Mesenchymal stem cell (in vitro differentiated cells and primary cell): ENCODE measurements around the gene CEP55.
"Not testable (repeated sequence)": the region's sequence is repeated elsewhere in the genome, so short reads cannot be mapped to it uniquely, and the experiment has no call there.

Experiments
- DNase-seq: peaks from one replicate; pipeline ENCODE4 v3.0.0-alpha.2; 2013
- H2AFZ ChIP-seq: one replicate; pipeline ENCODE4 v1.6.1; 2013; ENCODE audit warnings: low read depth, mild to moderate bottlenecking, control low read depth, inconsistent platforms, low read length, moderate library complexity
- H2AK5ac ChIP-seq: 2 replicates; pipeline ENCODE4 v1.6.1; 2013; ENCODE audit warnings: low read length, moderate library complexity, mild to moderate bottlenecking, inconsistent platforms; ENCODE audit not compliant: severe bottlenecking
- H2BK120ac ChIP-seq: one replicate; pipeline ENCODE4 v1.6.1; 2013; ENCODE audit warnings: low read depth, mild to moderate bottlenecking, inconsistent platforms, low read length, moderate library complexity
- H2BK12ac ChIP-seq, 2 experiments: one replicate each; pipeline ENCODE4 v1.6.1; 2013; ENCODE audit warnings: inconsistent platforms in 2 of 2, low read length in 2 of 2, mild to moderate bottlenecking in 2 of 2, moderate library complexity in 2 of 2, control low read depth in 1 of 2
- H2BK15ac ChIP-seq: one replicate; pipeline ENCODE4 v1.6.1; 2013; ENCODE audit warnings: mild to moderate bottlenecking, low read depth, inconsistent platforms; ENCODE audit not compliant: poor library complexity, severe bottlenecking
- H2BK5ac ChIP-seq: 2 replicates; pipeline ENCODE4 v1.6.1; 2013; ENCODE audit warnings: low read depth, mild to moderate bottlenecking, low read length, control low read depth, inconsistent platforms; ENCODE audit not compliant: poor library complexity, severe bottlenecking
- H3K14ac ChIP-seq, 2 experiments: one replicate each; pipeline ENCODE4 v1.6.1; 2013; ENCODE audit warnings: inconsistent platforms in 2 of 2, low read length in 2 of 2, control low read depth in 1 of 2, mild to moderate bottlenecking in 1 of 2, moderate library complexity in 1 of 2
- H3K18ac ChIP-seq, 2 experiments: one replicate each; pipeline ENCODE4 v1.6.1; 2013; ENCODE audit warnings: inconsistent platforms in 2 of 2, low read length in 2 of 2, control low read depth in 1 of 2, low read depth in 1 of 2, mild to moderate bottlenecking in 1 of 2
- H3K23ac ChIP-seq, 2 experiments: one replicate each; pipeline ENCODE4 v1.6.1; 2013; ENCODE audit warnings: inconsistent platforms in 2 of 2, low read length in 2 of 2, mild to moderate bottlenecking in 2 of 2, moderate library complexity in 2 of 2, control low read depth in 1 of 2
- H3K27ac ChIP-seq: 2 replicates; pipeline ENCODE4 v1.5.1; 2013; ENCODE audit warnings: mild to moderate bottlenecking, moderate library complexity, low read length, control low read depth, inconsistent platforms; ENCODE audit not compliant: poor library complexity, severe bottlenecking
- H3K27me3 ChIP-seq, 2 experiments: 2 replicates each; pipeline versions ENCODE4 v1.6.1 to v1.7.0; 2013; ENCODE audit warnings: low read length in 2 of 2, mild to moderate bottlenecking in 2 of 2, moderate library complexity in 2 of 2, control low read depth in 1 of 2, inconsistent platforms in 1 of 2; ENCODE audit not compliant: control insufficient read depth in 1 of 2, insufficient read depth in 1 of 2
- H3K36me3 ChIP-seq, 2 experiments: 2 replicates each; pipeline versions ENCODE4 v1.6.1 to v1.7.0; 2013; ENCODE audit warnings: low read length in 2 of 2, control low read depth in 1 of 2, inconsistent platforms in 1 of 2, low read depth in 1 of 2, mild to moderate bottlenecking in 1 of 2; ENCODE audit not compliant: insufficient read depth in 2 of 2, control insufficient read depth in 1 of 2
- H3K4ac ChIP-seq, 2 experiments: one replicate each; pipeline ENCODE4 v1.6.1; 2013; ENCODE audit warnings: inconsistent platforms in 2 of 2, low read length in 2 of 2, mild to moderate bottlenecking in 2 of 2, moderate library complexity in 2 of 2, control low read depth in 1 of 2, low read depth in 1 of 2
- H3K4me1 ChIP-seq: 2 replicates; pipeline ENCODE4 v1.6.1; 2013; ENCODE audit warnings: low read depth, low read length, control low read depth; ENCODE audit not compliant: control insufficient read depth, insufficient read depth
- H3K4me2 ChIP-seq: 2 replicates; pipeline ENCODE4 v1.6.1; 2013; ENCODE audit warnings: low read length, mild to moderate bottlenecking, inconsistent platforms; ENCODE audit not compliant: poor library complexity, severe bottlenecking
- H3K4me3 ChIP-seq, 2 experiments: 2 replicates each; pipeline versions ENCODE4 v1.5.1 to v1.7.0; 2013; ENCODE audit warnings: low read length in 2 of 2, mild to moderate bottlenecking in 2 of 2, control low read depth in 1 of 2, low read depth in 1 of 2; ENCODE audit not compliant: insufficient read depth in 1 of 2
- H3K79me1 ChIP-seq: replicated peaks from 2 replicates; pipeline ENCODE4 v1.6.1; 2013; ENCODE audit warnings: mild to moderate bottlenecking, control low read depth, low read length, inconsistent platforms; ENCODE audit not compliant: poor library complexity, severe bottlenecking
- H3K9ac ChIP-seq: 2 replicates; pipeline ENCODE4 v1.7.0; 2013; ENCODE audit warnings: mild to moderate bottlenecking, low read length, moderate library complexity
- H3K9me3 ChIP-seq: 2 replicates; pipeline ENCODE4 v1.7.0; 2013; ENCODE audit warnings: mild to moderate bottlenecking, low read length; ENCODE audit not compliant: control insufficient read depth
- H4K8ac ChIP-seq: one replicate; pipeline ENCODE4 v1.6.1; 2013; ENCODE audit warnings: inconsistent platforms, mild to moderate bottlenecking, low read length, moderate library complexity
- H4K91ac ChIP-seq: one replicate; pipeline ENCODE4 v1.6.1; 2013; ENCODE audit warnings: mild to moderate bottlenecking, low read length, inconsistent platforms
- whole genome bisulfite sequencing: methylation state at CpG from one replicate; pipeline ENCODE4 v1.1.7; 2013; ENCODE audit warnings: mixed read lengths; 5-methylcytosine and 5-hydroxymethylcytosine counted together

Gene CEP55

DNA sequence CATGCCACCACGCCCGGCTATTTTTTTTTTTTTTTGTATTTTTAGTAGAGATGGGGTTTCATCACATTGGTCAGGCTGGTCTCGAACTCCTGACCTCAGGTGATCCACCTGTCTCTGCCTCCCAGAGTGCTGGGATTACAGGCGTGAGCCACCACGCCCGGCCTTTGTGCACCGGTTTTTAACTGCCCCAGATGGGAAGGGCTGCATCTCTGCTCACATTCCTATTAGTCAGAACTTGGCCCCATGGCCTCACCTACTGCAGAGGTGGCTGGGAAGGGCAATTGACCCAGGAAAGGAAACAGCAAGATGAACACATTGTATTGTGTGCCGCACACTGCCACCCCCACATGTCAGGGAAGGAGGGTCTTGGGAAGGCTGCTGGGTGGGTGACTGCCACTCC, 50.6 kb downstream of the CEP55 start:
- not testable (repeated sequence) for H3K79me1 ChIP-seq, H3K36me3 ChIP-seq, H2BK120ac ChIP-seq, H3K23ac ChIP-seq, H3K4me2 ChIP-seq, H3K9me3 ChIP-seq, H2BK12ac ChIP-seq, H3K4me1 ChIP-seq, H3K9ac ChIP-seq, H3K27ac ChIP-seq, H3K4ac ChIP-seq, H2AFZ ChIP-seq, H3K14ac ChIP-seq, H2BK15ac ChIP-seq, DNase-seq, H3K4me3 ChIP-seq, H2AK5ac ChIP-seq, H2BK5ac ChIP-seq, H4K91ac ChIP-seq
- Histone ChIP-seq H4K8ac (peak overlapping the region; percentile 55), H3K27me3 (peaks cover 0 to 30% of the 10 kb centered on the region in 2 experiments), H3K18ac (peak overlapping the region in 1 of 2 experiments; percentile 5)
- 94% methylated on average over 6 of the region's 8 CpGs for WGBS

DNA sequence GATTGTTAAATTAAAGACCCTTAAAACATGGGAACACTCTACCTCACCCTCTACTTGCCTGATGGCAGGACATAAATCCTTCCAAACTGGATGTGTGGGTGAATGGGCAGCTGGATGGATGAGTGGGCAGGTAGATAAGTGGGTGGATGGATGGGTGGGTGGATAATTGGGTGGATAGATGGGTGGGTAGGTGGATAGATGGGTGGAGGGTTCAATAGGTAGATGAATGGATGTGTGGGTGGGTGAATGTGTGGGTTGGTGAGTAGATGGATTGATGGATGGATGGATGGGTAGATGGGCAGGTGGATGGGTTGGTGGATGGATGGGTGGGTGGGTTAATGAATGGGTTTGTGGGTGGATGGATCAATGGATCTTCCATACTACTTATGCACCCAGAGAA, 51.1 kb downstream of the CEP55 start:
- Histone ChIP-seq H2BK15ac (no peak overlapping the region), H3K4me1 (peaks cover 4% of the 10 kb centered on the region), H3K4me2 (no peak overlapping the region), H4K91ac (no peak overlapping the region), H2AK5ac (no peak overlapping the region), H3K9me3 (no peaks in the 10 kb centered on the region), H4K8ac (no peak overlapping the region), H2BK5ac (no peak overlapping the region), H3K18ac (no peak overlapping the region), H2BK120ac (no peak overlapping the region), H3K4me3 (no peak overlapping the region), H3K4ac (no peak overlapping the region), H2BK12ac (no peak overlapping the region), H3K9ac (no peak overlapping the region), H3K27me3 (peaks cover 0 to 30% of the 10 kb centered on the region in 2 experiments), H3K23ac (no peak overlapping the region), H3K36me3 (no peaks in the 10 kb centered on the region), H2AFZ (no peak overlapping the region), H3K27ac (no peak overlapping the region), H3K79me1 (no peaks in the 10 kb centered on the region), H3K14ac (no peak overlapping the region)
- no peak for DNase-seq

DNA sequence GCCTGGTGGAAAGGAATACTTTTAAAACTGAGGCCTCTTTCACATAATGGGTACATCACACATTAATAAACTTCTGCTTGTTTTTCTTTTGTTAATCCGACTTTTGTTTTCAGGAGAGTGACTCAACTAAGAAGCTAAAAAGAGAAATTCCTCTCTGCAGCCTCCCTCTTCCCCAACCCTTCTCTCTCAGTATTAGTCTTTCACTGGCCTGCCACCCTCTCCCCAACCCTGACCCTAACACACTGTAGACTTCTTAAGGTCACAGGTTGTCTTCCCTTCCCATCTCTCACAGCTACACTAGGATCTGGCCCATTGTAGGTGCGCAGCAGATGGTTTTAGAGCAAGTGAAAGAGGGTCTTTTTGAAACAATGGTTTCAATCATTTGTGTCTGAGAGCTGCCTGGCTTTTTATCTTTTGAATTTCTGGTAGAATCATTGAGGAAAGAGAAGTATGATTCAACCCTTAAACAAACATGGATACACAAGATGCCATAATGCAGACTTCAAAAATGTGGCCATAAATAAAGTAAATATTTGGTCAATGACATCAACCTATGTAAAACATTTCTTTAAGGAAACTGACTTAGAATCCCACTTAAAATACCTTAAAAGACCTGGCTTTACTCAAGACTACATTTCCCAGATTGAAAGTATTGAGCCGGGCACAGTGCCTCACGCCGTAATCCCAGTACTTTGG, 52.1 kb downstream of the CEP55 start:
- no peak overlapping the region for H3K9ac ChIP-seq
- peaks cover 0 to 26% of the 10 kb centered on the region in 2 experiments for H3K27me3 ChIP-seq
- no peak overlapping the region for H3K4ac ChIP-seq
- no peak overlapping the region for H2BK120ac ChIP-seq
- H2BK12ac ChIP-seq = no peak overlapping the region
- H2BK15ac ChIP-seq = no peak overlapping the region
- H3K4me1 ChIP-seq = peaks cover 4% of the 10 kb centered on the region
- DNase-seq = peak; percentile 52
- 45% methylated on average over 5 of the region's 5 CpGs for WGBS
- H4K8ac ChIP-seq = no peak overlapping the region
- peak overlapping the region; percentile 62 for H3K27ac ChIP-seq
- H3K9me3 ChIP-seq = no peaks in the 10 kb centered on the region
- H2BK5ac ChIP-seq = no peak overlapping the region
- no peak overlapping the region for H2AFZ ChIP-seq
- no peaks in the 10 kb centered on the region for H3K36me3 ChIP-seq
- peak overlapping the region; percentile 16 to 66 for H3K18ac ChIP-seq
- no peak overlapping the region for H4K91ac ChIP-seq
- peak overlapping the region in 1 of 2 experiments; percentile 76 for H3K23ac ChIP-seq
- no peak overlapping the region for H3K4me2 ChIP-seq
- no peak overlapping the region for H3K14ac ChIP-seq
- no peak overlapping the region for H3K4me3 ChIP-seq
- H2AK5ac ChIP-seq = no peak overlapping the region
- no peaks in the 10 kb centered on the region for H3K79me1 ChIP-seq

DNA sequence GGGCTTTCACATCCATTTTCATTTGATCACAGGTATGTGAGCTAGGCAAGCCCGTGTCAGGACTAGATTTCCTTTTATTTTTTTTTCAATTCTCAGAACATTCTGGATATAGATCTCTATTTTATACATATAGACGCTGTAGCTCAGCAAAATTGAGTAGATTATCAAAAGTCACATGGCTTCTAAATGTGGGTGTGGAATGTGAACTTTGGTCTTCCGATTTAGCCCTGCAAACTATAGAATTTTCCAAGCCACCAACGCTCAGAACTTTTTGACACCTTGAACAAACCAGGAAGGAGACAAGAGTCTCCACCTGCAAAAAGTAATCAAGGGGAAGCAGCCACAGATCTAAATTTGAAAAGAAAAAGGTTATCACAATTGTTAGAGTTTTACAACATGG, 54.2 kb downstream of the CEP55 start:
- DNase-seq = no peak
- Histone ChIP-seq H3K14ac (no peak overlapping the region), H2BK12ac (no peak overlapping the region), H4K8ac (no peak overlapping the region), H3K27ac (no peak overlapping the region), H4K91ac (no peak overlapping the region), H3K4me2 (no peak overlapping the region), H2BK120ac (no peak overlapping the region), H3K4ac (no peak overlapping the region), H3K4me3 (no peak overlapping the region), H3K9me3 (no peaks in the 10 kb centered on the region), H3K9ac (no peak overlapping the region), H2BK15ac (no peak overlapping the region), H3K27me3 (peaks cover 0 to 22% of the 10 kb centered on the region in 2 experiments), H3K36me3 (no peaks in the 10 kb centered on the region), H3K18ac (no peak overlapping the region), H2AFZ (no peak overlapping the region), H2BK5ac (no peak overlapping the region), H3K79me1 (no peaks in the 10 kb centered on the region), H3K4me1 (peaks cover 7% of the 10 kb centered on the region), H2AK5ac (no peak overlapping the region), H3K23ac (no peak overlapping the region)
- 100% methylated on average over 2 of the region's 4 CpGs for WGBS
